Stimulated activated CD4-positive, alpha-beta T cell treated with anti-CD3 and anti-CD28 coated beads, TNF-alpha, amount 100 ng/mL, for 1 hour (primary cell): ENCODE measurements around the gene STAT4.

Experiments used
- DNase-seq, 3 donors: peaks; one replicate each; pipeline ENCODE4 v3.0.0-alpha.2; 2020; ENCODE audit warnings: low read depth in 3 of 3, low spot score in 1 of 3

The STAT4 gene

GRCh38 chr2:191176801-191177438 is 26.1 kb upstream of the STAT4 start:
- DNase-seq, result no peak

- DNase-seq, result no peak
Observed at GRCh38 chr2:191176305-191176704, 25.5 kb upstream of the STAT4 start.

- no peak for DNase-seq
Observed at GRCh38 chr2:191174442-191174841, 23.6 kb upstream of the STAT4 start.

- DNase-seq, result no peak
Observed at GRCh38 chr2:191173206-191173605, 22.4 kb upstream of the STAT4 start.

- no peak for DNase-seq
Observed at GRCh38 chr2:191171708-191172355, 21.0 kb upstream of the STAT4 start.

- no peak for DNase-seq
Observed at GRCh38 chr2:191171286-191171685, 20.5 kb upstream of the STAT4 start.

GRCh38 chr2:191170773-191171172 is 20.0 kb upstream of the STAT4 start:
- no peak for DNase-seq

GRCh38 chr2:191170301-191170636 is 19.5 kb upstream of the STAT4 start:
- DNase-seq, result no peak

GRCh38 chr2:191169456-191170300 is 18.9 kb upstream of the STAT4 start:
- no peak for DNase-seq

GRCh38 chr2:191167766-191168165 is 17.0 kb upstream of the STAT4 start:
- DNase-seq, result no peak

GRCh38 chr2:191166756-191167445 is 16.1 kb upstream of the STAT4 start:
- no peak for DNase-seq

GRCh38 chr2:191166111-191166755 is 15.4 kb upstream of the STAT4 start:
- no peak for DNase-seq

- no peak for DNase-seq
Observed at GRCh38 chr2:191165176-191165643, 14.4 kb upstream of the STAT4 start.

- no peak for DNase-seq
Observed at GRCh38 chr2:191158747-191159146, 8.0 kb upstream of the STAT4 start.

GRCh38 chr2:191158193-191158592 is 7.4 kb upstream of the STAT4 start:
- DNase-seq, result no peak

GRCh38 chr2:191155608-191156071 is 4.8 kb upstream of the STAT4 start:
- DNase-seq, result no peak

- no peak for DNase-seq
Observed at GRCh38 chr2:191153716-191154115, 2.9 kb upstream of the STAT4 start.

GRCh38 chr2:191152482-191153240 is 1.9 kb upstream of the STAT4 start:
- DNase-seq, result no peak

GRCh38 chr2:191151331-191151730 is 537 bp upstream of the STAT4 start:
- DNase-seq, result no peak

GRCh38 chr2:191150230-191150599 is 579 bp downstream of the STAT4 start:
- DNase-seq, result no peak
